HepG2 (cell line): Measurements from ENCODE around the gene XDH. TPM values are rescaled to one million over a fixed set of nuclear protein-coding genes. Genes with fewer than 3 reads are reported as not detected.

Experiments
- ATAC-seq: fragments of 200-7000 bp; cut with Tn5 transposase; 3 replicates; pipeline ENCODE4 v1.9.1; 2020; ENCODE audit warnings: mild to moderate bottlenecking, moderate library complexity
- BruUV-seq: library from RNA; stranded (reverse); fragments of 400-500 nt; replicated peaks from 2 replicates; lab custom pipeline; 2021; lab: Mats Ljungman, UMichigan
- CTCF ChIA-PET: fragments of 300-600 bp; formaldehyde crosslinking; extraction: SDS; loops from one replicate; lab custom pipeline; 2021; ENCODE audit warnings: low total read pairs, inconsistent platforms, low intra/inter-chr PET ratio; lab: Yijun Ruan, JAX
- POLR2A ChIA-PET: fragments of 350-600 bp; sonication (Branson Sonifier 250); formaldehyde crosslinking; loops from one replicate; lab custom pipeline; 2020; ENCODE audit warnings: antibody characterized with exemption, inconsistent platforms; lab: Yijun Ruan, JAX
- DNase-seq: peaks from one replicate; pipeline ENCODE4 v3.0.0-alpha.2; 2015; ENCODE audit warnings: low spot score
- FAIRE-seq: peaks from 3 replicates; lab custom pipeline; 2011; peaks lifted over from hg19 to GRCh38; lab: Jason Lieb, UNC
- H2AFZ ChIP-seq: one replicate; pipeline ENCODE4 v1.6.1; 2011; ENCODE audit warnings: low read length, inconsistent platforms
- H3K27ac ChIP-seq: fragments of 300-600 bp; 3 replicates; pipeline ENCODE4 v1.8.0; 2011; ENCODE audit warnings: mixed run types, mild to moderate bottlenecking, mixed read lengths, low read length, inconsistent platforms; ENCODE audit not compliant: insufficient read depth; ENCODE audit errors: extremely low read length
- H3K27me3 ChIP-seq, 2 experiments: fragments of 200-600 bp in 1 of 2; 2 replicates in 1 of 2; 3 replicates in 1 of 2; pipeline versions ENCODE4 v1.6.0 to v1.8.0; 2011; ENCODE audit warnings: low read length in 2 of 2, mild to moderate bottlenecking in 2 of 2, moderate library complexity in 2 of 2, inconsistent platforms in 1 of 2; ENCODE audit not compliant: insufficient read depth in 2 of 2, control insufficient read depth in 1 of 2
- H3K36me3 ChIP-seq, 2 experiments: fragments of 200-600 bp in 1 of 2; replicated peaks in 1 of 2; 2 replicates in 1 of 2; 3 replicates in 1 of 2; pipeline versions ENCODE4 v1.5.1 to v1.8.0; 2011; ENCODE audit warnings: low read length in 2 of 2, inconsistent platforms in 1 of 2; ENCODE audit not compliant: insufficient read depth in 2 of 2, control insufficient read depth in 1 of 2
- H3K4me1 ChIP-seq: 2 replicates; pipeline ENCODE4 v1.5.1; 2012; ENCODE audit warnings: low read length, inconsistent platforms; ENCODE audit not compliant: insufficient read depth
- H3K4me2 ChIP-seq: 2 replicates; pipeline ENCODE4 v1.6.0; 2011; ENCODE audit warnings: low read depth, low read length, inconsistent platforms
- H3K4me3 ChIP-seq, 3 experiments: fragments of 200-600 bp in 1 of 3; sonication (generic), shearing (Covaris generic) in 1 of 3; replicated peaks in 1 of 3; 2 replicates each; pipeline ENCODE4 v1.5.1; 2011 to 2016; ENCODE audit warnings: low read length in 3 of 3, inconsistent platforms in 2 of 3, low read depth in 2 of 3, mild to moderate bottlenecking in 2 of 3, control low read depth in 1 of 3, mixed read lengths in 1 of 3; ENCODE audit not compliant: insufficient read depth in 1 of 3
- H3K79me2 ChIP-seq: one replicate; pipeline ENCODE4 v1.6.1; 2011; ENCODE audit warnings: low read length, inconsistent platforms; ENCODE audit not compliant: insufficient read depth
- H3K9ac ChIP-seq: 2 replicates; pipeline ENCODE4 v1.6.0; 2011; ENCODE audit warnings: mild to moderate bottlenecking, low read depth, low read length, inconsistent platforms; ENCODE audit not compliant: insufficient read depth
- H3K9me3 ChIP-seq: 2 replicates; pipeline ENCODE4 v1.5.1; 2012; ENCODE audit warnings: mild to moderate bottlenecking, low read length
- H4K20me1 ChIP-seq: 2 replicates; pipeline ENCODE4 v1.6.0; 2011; ENCODE audit warnings: inconsistent platforms, mild to moderate bottlenecking, low read length, moderate library complexity; ENCODE audit not compliant: insufficient read depth
- ADNP ChIP-seq: sonication (generic); formaldehyde crosslinking; IDR thresholded peaks from 2 replicates; pipeline ENCODE4 v1.4.0; 2020; ENCODE audit warnings: missing genetic modification reagents
- BATF2 ChIP-seq: sonication (generic); formaldehyde crosslinking; IDR thresholded peaks from 2 replicates; pipeline ENCODE4 v1.8.0; 2022; ENCODE audit warnings: mild to moderate bottlenecking, missing genetic modification reagents, moderate library complexity
- KDM2A ChIP-seq: sonication (generic); formaldehyde crosslinking; IDR thresholded peaks from 2 replicates; pipeline ENCODE4 v1.4.0; 2020; ENCODE audit warnings: low read depth, missing genetic modification reagents, borderline replicate concordance
- RXRB ChIP-seq: IDR thresholded peaks from 2 replicates; pipeline ENCODE4 v1.6.1; 2016; ENCODE audit warnings: borderline replicate concordance, missing genetic modification reagents, missing compliant biosample characterization
- ZBTB34 ChIP-seq: sonication (generic); formaldehyde crosslinking; IDR thresholded peaks from 2 replicates; pipeline ENCODE4 v1.8.0; 2022; ENCODE audit warnings: mild to moderate bottlenecking, missing genetic modification reagents
- ZBTB49 ChIP-seq: sonication (generic); formaldehyde crosslinking; IDR thresholded peaks from 2 replicates; pipeline ENCODE4 v1.4.0; 2020; ENCODE audit warnings: missing genetic modification reagents, borderline replicate concordance
- ZFP37 ChIP-seq: sonication (generic); formaldehyde crosslinking; IDR thresholded peaks from 2 replicates; pipeline ENCODE4 v1.4.0; 2020; ENCODE audit warnings: missing genetic modification reagents, borderline replicate concordance
- ZFP41 ChIP-seq: sonication (generic); formaldehyde crosslinking; IDR thresholded peaks from 2 replicates; pipeline ENCODE4 v1.4.0; 2020; ENCODE audit warnings: mild to moderate bottlenecking, missing genetic modification reagents, borderline replicate concordance
- ZFY ChIP-seq: sonication (generic); formaldehyde crosslinking; IDR thresholded peaks from 2 replicates; pipeline ENCODE4 v1.4.0; 2020; ENCODE audit warnings: missing genetic modification reagents
- ZNF737 ChIP-seq: sonication (generic); formaldehyde crosslinking; IDR thresholded peaks from 2 replicates; pipeline ENCODE4 v1.5.0; 2020; ENCODE audit warnings: missing genetic modification reagents, mild to moderate bottlenecking, borderline replicate concordance
- ZNF777 ChIP-seq: sonication (generic); formaldehyde crosslinking; IDR thresholded peaks from 2 replicates; pipeline ENCODE4 v1.4.0; 2020; ENCODE audit warnings: missing genetic modification reagents
- WGBS: methylation state at CpG from one replicate; pipeline ENCODE4 v1.1.6; 2017; ENCODE audit warnings: low lambda C conversion rate; 5-methylcytosine and 5-hydroxymethylcytosine counted together
- in situ Hi-C: cut with HindIII; loops from 2 replicates; pipeline ENCODE4 v1.10.0; 2017; ENCODE audit warnings: low pct_unique_long_range_greater_than_20kb; ENCODE audit not compliant: extremely low pct_ligation_motif_present
- intact Hi-C: fragments of 100-400 bp; cut with micrococcal nuclease; formaldehyde crosslinking; loops from one replicate; pipeline ENCODE4 v1.10.0; 2022; ENCODE audit not compliant: unreplicated experiment
- polyA plus RNA-seq, 8 experiments: library from polyadenylated mRNA; depleted of rRNA in 3 of 8; stranded (reverse) in 7 of 8; unstranded in 1 of 8; fragments of >200 nt; fragmentation: Illumina TruSeq in 4 of 8; extraction: Trizol in 4 of 8; gene quantifications; 2 replicates each; pipeline versions ENCODE4 v1.2.1 to v1.2.3, GENCODE V29; 2011 to 2016; ENCODE audit warnings: low read depth in 4 of 8, missing spikeins in 1 of 8, mixed read lengths in 1 of 8; ENCODE audit not compliant: insufficient read depth in 1 of 8
- total RNA-seq, 5 experiments: library from RNA; depleted of rRNA; stranded (reverse); fragments of >200 nt; fragmentation: Illumina TruSeq; extraction: Trizol; gene quantifications; 2 replicates each; pipeline ENCODE4 v1.2.3, GENCODE V29; 2016; ENCODE audit warnings: low read depth in 1 of 5
- TF ChIP-seq, protein P1 (sequence below): sonication (generic); formaldehyde crosslinking; IDR thresholded peaks from 2 replicates; pipeline ENCODE4 v1.5.0; 2020; ENCODE audit warnings: mild to moderate bottlenecking, missing genetic modification reagents
- TF ChIP-seq, protein P2 (sequence below): sonication (generic); formaldehyde crosslinking; conservative IDR thresholded peaks from 2 replicates; pipeline ENCODE4 v1.4.0; 2020; ENCODE audit warnings: missing genetic modification reagents

XDH gene
- total and polyA plus RNA-seq, 2 of the 13 experiments (the other 11 are each of a cell fraction or from before 2014, with no cell fraction given): not detected

- FAIRE-seq: no peak
- 0% methylated on average over 2 of the region's 2 CpGs for WGBS
- H4K20me1 ChIP-seq: no peaks in the 10 kb centered on the region
- in situ Hi-C loops (no loop called here), intact Hi-C loops (no loop called here)
- H3K36me3 ChIP-seq: no peaks in the 10 kb centered on the region
- H3K27me3 ChIP-seq: no peaks in the 10 kb centered on the region
- H3K4me1 ChIP-seq: no peaks in the 10 kb centered on the region
- no peaks in the 10 kb centered on the region for H3K79me2 ChIP-seq
- no TSS peak for BruUV-seq
- no peak overlapping the region for H3K9ac ChIP-seq
- no peak overlapping the region for H3K4me3 ChIP-seq
- CTCF ChIA-PET: no interaction called here
- no peak overlapping the region for H3K27ac ChIP-seq
- no peak for DNase-seq
- no peaks in the 10 kb centered on the region for H3K9me3 ChIP-seq
- no peak overlapping the region for H3K4me2 ChIP-seq
- no peak for ATAC-seq
- H2AFZ ChIP-seq: no peak overlapping the region
- POLR2A ChIA-PET: no interaction called here
- no peak for TF ChIP-seq RXRB
- TF ChIP-seq ZBTB49 (CRISPR knock-in tag): no peak
- TF ChIP-seq ADNP (CRISPR knock-in tag): no peak
- no peak for TF ChIP-seq ZBTB34 (CRISPR knock-in tag)
- TF ChIP-seq, protein P1, sequence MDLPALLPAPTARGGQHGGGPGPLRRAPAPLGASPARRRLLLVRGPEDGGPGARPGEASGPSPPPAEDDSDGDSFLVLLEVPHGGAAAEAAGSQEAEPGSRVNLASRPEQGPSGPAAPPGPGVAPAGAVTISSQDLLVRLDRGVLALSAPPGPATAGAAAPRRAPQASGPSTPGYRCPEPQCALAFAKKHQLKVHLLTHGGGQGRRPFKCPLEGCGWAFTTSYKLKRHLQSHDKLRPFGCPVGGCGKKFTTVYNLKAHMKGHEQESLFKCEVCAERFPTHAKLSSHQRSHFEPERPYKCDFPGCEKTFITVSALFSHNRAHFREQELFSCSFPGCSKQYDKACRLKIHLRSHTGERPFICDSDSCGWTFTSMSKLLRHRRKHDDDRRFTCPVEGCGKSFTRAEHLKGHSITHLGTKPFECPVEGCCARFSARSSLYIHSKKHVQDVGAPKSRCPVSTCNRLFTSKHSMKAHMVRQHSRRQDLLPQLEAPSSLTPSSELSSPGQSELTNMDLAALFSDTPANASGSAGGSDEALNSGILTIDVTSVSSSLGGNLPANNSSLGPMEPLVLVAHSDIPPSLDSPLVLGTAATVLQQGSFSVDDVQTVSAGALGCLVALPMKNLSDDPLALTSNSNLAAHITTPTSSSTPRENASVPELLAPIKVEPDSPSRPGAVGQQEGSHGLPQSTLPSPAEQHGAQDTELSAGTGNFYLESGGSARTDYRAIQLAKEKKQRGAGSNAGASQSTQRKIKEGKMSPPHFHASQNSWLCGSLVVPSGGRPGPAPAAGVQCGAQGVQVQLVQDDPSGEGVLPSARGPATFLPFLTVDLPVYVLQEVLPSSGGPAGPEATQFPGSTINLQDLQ: no peak
- TF ChIP-seq KDM2A (CRISPR knock-in tag): no peak
- TF ChIP-seq BATF2 (CRISPR knock-in tag): no peak
- TF ChIP-seq ZFY (CRISPR knock-in tag): no peak
- no peak for TF ChIP-seq ZNF737 (CRISPR knock-in tag)
- no peak for TF ChIP-seq ZFP37 (CRISPR knock-in tag)
- TF ChIP-seq ZNF777 (CRISPR knock-in tag): no peak
- no peak for TF ChIP-seq ZFP41 (CRISPR knock-in tag)
- TF ChIP-seq, protein P2, sequence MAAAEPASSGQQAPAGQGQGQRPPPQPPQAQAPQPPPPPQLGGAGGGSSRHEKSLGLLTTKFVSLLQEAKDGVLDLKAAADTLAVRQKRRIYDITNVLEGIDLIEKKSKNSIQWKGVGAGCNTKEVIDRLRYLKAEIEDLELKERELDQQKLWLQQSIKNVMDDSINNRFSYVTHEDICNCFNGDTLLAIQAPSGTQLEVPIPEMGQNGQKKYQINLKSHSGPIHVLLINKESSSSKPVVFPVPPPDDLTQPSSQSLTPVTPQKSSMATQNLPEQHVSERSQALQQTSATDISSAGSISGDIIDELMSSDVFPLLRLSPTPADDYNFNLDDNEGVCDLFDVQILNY (CRISPR knock-in tag): no peak
Measured at GRCh38 chr2:31304816-31305215, 109.7 kb downstream of the XDH start.
